Measurements from ENCODE around the gene SLC35A3.

GRCh38 chr1:100076744-100077143 is 106.9 kb downstream of the SLC35A3 start:
- no peak for TF ChIP-seq CTCF (conservative IDR thresholded peaks at IDR 0.05; ENCODE audit: low read depth, low read length)
- no peak for TF ChIP-seq EZH2phosphoT487 (IDR thresholded peaks at IDR 0.05; ENCODE audit: borderline replicate concordance, low read length)

Data from PC-3 (cell line).